Thyroid gland (tissue), 4 donors: Measurements from ENCODE around the gene DDX46. TPM values are rescaled to one million over a fixed set of nuclear protein-coding genes. Genes with fewer than 3 reads are reported as not detected.

Experiments used
- DNase-seq, 2 donors: peaks; one replicate each; pipeline ENCODE4 v3.0.0-alpha.2; 2019
- H3K27ac ChIP-seq, 3 donors: fragments of 200-600 bp; sonication (generic); 1 replicate in 2 of 3; 2 replicates in 1 of 3; pipeline ENCODE4 v1.5.1; 2016 to 2019; ENCODE audit warnings: mild to moderate bottlenecking in 1 of 3, moderate library complexity in 1 of 3
- H3K27me3 ChIP-seq: fragments of 200-600 bp; sonication (generic); one replicate; pipeline ENCODE4 v1.5.1; 2019
- H3K36me3 ChIP-seq, 2 donors: fragments of 200-600 bp; sonication (generic); one replicate each; pipeline ENCODE4 v1.5.1; 2016 to 2019
- H3K4me1 ChIP-seq, 2 donors: fragments of 200-600 bp; sonication (generic); one replicate each; pipeline ENCODE4 v1.5.1; 2017 to 2019
- H3K4me3 ChIP-seq, 3 donors: fragments of 200-600 bp; sonication (generic); replicated peaks in 1 of 3; 1 replicate in 2 of 3; 2 replicates in 1 of 3; pipeline ENCODE4 v1.5.1; 2016; ENCODE audit warnings: mild to moderate bottlenecking in 1 of 3
- H3K9me3 ChIP-seq: fragments of 200-600 bp; sonication (generic); one replicate; pipeline ENCODE4 v1.5.1; 2017
- CTCF ChIP-seq, 6 experiments: fragments of 200-600 bp in 3 of 6; fragments of 450-650 bp in 3 of 6; sonication (generic) in 3 of 6; IDR thresholded peaks; one replicate each; pipeline ENCODE4 v1.5.1; 2016 to 2019; ENCODE audit warnings: antibody characterized with exemption in 6 of 6, mild to moderate bottlenecking in 2 of 6, inconsistent platforms in 1 of 6, moderate library complexity in 1 of 6
- POLR2A ChIP-seq, 2 donors: fragments of 450-650 bp; IDR thresholded peaks; one replicate each; pipeline ENCODE4 v1.6.1; 2017; ENCODE audit warnings: antibody characterized with exemption in 2 of 2, mild to moderate bottlenecking in 2 of 2, moderate library complexity in 1 of 2
- WGBS, 2 donors: methylation state at CpG; one replicate each; pipeline ENCODE4 v1.1.5; 2017; 5-methylcytosine and 5-hydroxymethylcytosine counted together
- intact Hi-C: fragments of 100-400 bp; cut with DNase I; formaldehyde crosslinking; loops from one replicate; pipeline ENCODE4 v1.15.1; 2023
- total RNA-seq, 4 donors: library from RNA; depleted of rRNA; stranded (reverse); fragments of >200 nt; gene quantifications; one replicate each; pipeline ENCODE4 v1.2.3, GENCODE V29; 2016

DDX46 gene
- total RNA-seq, 4 donors from 2014 or later = 37.3 to 97.0 (median 63.6) TPM

- Histone ChIP-seq H3K9me3 (no peaks in the 10 kb centered on the region), H3K27me3 (no peaks in the 10 kb centered on the region), H3K4me3 (no peak overlapping the region), H3K27ac (no peak overlapping the region), H3K36me3 (peaks cover 21 to 57% of the 10 kb centered on the region in 2 donors), H3K4me1 (no peaks in the 10 kb centered on the region)
- TF ChIP-seq POLR2A (IDR thresholded peaks at IDR 0.05) = no peak
- WGBS, 2 donors = 88 to 90% methylated on average over 3 of the region's 3 CpGs
- DNase-seq = no peak
- intact Hi-C loops = no loop called here
Measured at GRCh38 chr5:134784946-134785620, 26.5 kb downstream of the DDX46 start.

DNA sequence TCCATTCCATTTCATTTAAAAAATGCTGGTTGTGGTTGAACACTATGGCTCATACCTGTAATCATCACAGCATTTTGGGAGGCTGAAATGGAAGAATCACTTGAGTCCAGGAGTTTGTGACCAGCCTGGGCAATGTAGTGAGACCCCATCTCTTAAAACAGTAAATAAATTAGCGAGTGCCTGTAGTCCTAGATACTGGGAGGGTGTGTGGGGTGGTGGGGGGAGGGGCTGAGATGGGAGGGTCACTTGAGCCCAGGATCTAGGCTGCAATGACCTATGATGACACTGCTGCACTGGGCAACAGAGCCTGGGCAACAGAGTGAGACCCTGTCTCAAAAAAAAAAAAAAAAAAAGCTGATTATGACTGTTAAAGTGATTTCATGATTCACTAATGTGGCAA, 29.1 kb downstream of the DDX46 start:
- no peaks in the 10 kb centered on the region for H3K4me1 ChIP-seq
- intact Hi-C loops = no loop called here
- H3K4me3 ChIP-seq = no peak overlapping the region
- H3K27me3 ChIP-seq = no peaks in the 10 kb centered on the region
- no peak for DNase-seq
- no peaks in the 10 kb centered on the region for H3K9me3 ChIP-seq
- H3K36me3 ChIP-seq = peaks cover 26 to 62% of the 10 kb centered on the region in 2 donors
- WGBS, 2 donors = 100% methylated on average over 1 of the region's 1 CpG
- TF ChIP-seq CTCF (IDR thresholded peaks at IDR 0.05) (no peak), POLR2A (IDR thresholded peaks at IDR 0.05) (no peak)
- H3K27ac ChIP-seq = no peak overlapping the region

GRCh38 chr5:134791580-134791979, 33.0 kb downstream of the DDX46 start:
- Histone ChIP-seq H3K4me1 (no peaks in the 10 kb centered on the region), H3K9me3 (no peaks in the 10 kb centered on the region), H3K36me3 (peaks cover 37 to 54% of the 10 kb centered on the region in 2 donors), H3K4me3 (no peak overlapping the region), H3K27me3 (no peaks in the 10 kb centered on the region), H3K27ac (no peak overlapping the region)
- intact Hi-C loops = no loop called here
- DNase-seq = no peak
- TF ChIP-seq POLR2A (IDR thresholded peaks at IDR 0.05) (no peak), CTCF (IDR thresholded peaks at IDR 0.05) (no peak)
- WGBS, 2 donors = 98% methylated on average over 2 of the region's 2 CpGs

GRCh38 chr5:134792286-134792685, 33.7 kb downstream of the DDX46 start:
- 90 to 94% methylated on average over 3 of the region's 3 CpGs for WGBS, 2 donors
- no peak for TF ChIP-seq POLR2A (IDR thresholded peaks at IDR 0.05)
- no peak for TF ChIP-seq CTCF (IDR thresholded peaks at IDR 0.05)
- H3K4me1 ChIP-seq = no peaks in the 10 kb centered on the region
- H3K27ac ChIP-seq = no peak overlapping the region
- H3K36me3 ChIP-seq = peaks cover 39 to 50% of the 10 kb centered on the region in 2 donors
- no peak for DNase-seq
- intact Hi-C loops = no loop called here
- H3K4me3 ChIP-seq = no peak overlapping the region
- no peaks in the 10 kb centered on the region for H3K27me3 ChIP-seq
- H3K9me3 ChIP-seq = no peaks in the 10 kb centered on the region

DNA sequence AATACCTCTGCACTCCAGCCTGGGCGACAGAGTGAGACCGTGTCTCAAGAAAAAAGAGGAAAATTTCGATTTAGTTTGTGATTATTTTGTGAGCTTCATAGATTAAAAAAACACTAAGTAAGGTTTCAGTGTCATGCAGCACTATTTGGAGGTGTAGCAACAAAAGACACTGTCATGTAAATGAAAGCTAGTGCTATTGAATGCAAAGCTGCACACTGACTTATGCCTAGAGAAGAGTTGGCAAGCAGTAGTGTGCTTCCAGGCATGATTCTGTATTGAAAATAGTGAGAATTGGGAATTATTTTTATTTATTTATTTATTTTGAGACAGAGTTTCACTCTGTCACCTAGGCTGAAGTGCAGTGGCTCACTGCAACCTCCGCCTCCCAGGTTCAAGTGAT, 34.5 kb downstream of the DDX46 start:
- H3K9me3 ChIP-seq = no peaks in the 10 kb centered on the region
- no peak overlapping the region for H3K4me3 ChIP-seq
- H3K27me3 ChIP-seq = no peaks in the 10 kb centered on the region
- WGBS, 2 donors = 90 to 96% methylated on average over 4 of the region's 4 CpGs
- no peak overlapping the region for H3K27ac ChIP-seq
- intact Hi-C loops = no loop called here
- DNase-seq = no peak
- TF ChIP-seq POLR2A (IDR thresholded peaks at IDR 0.05) (no peak), CTCF (IDR thresholded peaks at IDR 0.05) (no peak)
- H3K36me3 ChIP-seq = peaks cover 45 to 47% of the 10 kb centered on the region in 2 donors
- H3K4me1 ChIP-seq = no peaks in the 10 kb centered on the region
